Pancreas (tissue), 10 donors: ENCODE measurements around the gene PTPRK. TPM values are rescaled to one million over a fixed set of nuclear protein-coding genes. Genes with fewer than 3 reads are reported as not detected.

Source experiments
- ATAC-seq, 4 donors: fragments of 200-7000 bp; cut with Tn5 transposase; one replicate each; pipeline versions ENCODE4 v1.8.0 to v1.9.1; 2020; ENCODE audit warnings: mild to moderate bottlenecking in 4 of 4, moderate library complexity in 4 of 4
- DNase-seq, 6 donors: peaks; one replicate each; pipeline ENCODE4 v3.0.0-alpha.2; 2020
- FAIRE-seq: peaks from 2 replicates; lab custom pipeline; 2012; peaks lifted over from hg19 to GRCh38; lab: Jason Lieb, UNC
- H3K27ac ChIP-seq, 4 donors: fragments of 200-600 bp; sonication (generic); 1 replicate in 3 of 4; 2 replicates in 1 of 4; pipeline versions ENCODE4 v1.5.0 to v1.8.0; 2020
- H3K27me3 ChIP-seq, 4 donors: fragments of 200-600 bp; one replicate each; pipeline ENCODE4 v1.8.0; 2021
- H3K36me3 ChIP-seq, 3 donors: fragments of 200-600 bp; sonication (generic) in 1 of 3; one replicate each; pipeline versions ENCODE4 v1.5.0 to v1.8.0; 2020 to 2021
- H3K4me1 ChIP-seq, 3 donors: fragments of 200-600 bp; one replicate each; pipeline ENCODE4 v1.8.0; 2021
- H3K4me3 ChIP-seq, 4 donors: fragments of 200-600 bp; sonication (generic) in 2 of 4; one replicate each; pipeline versions ENCODE4 v1.5.0 to v1.8.0; 2020 to 2021
- H3K9me3 ChIP-seq, 4 donors: fragments of 200-600 bp; one replicate each; pipeline ENCODE4 v1.8.0; 2021
- WGBS, 2 donors: extraction: QIAGEN DNeasy Blood & Tissue Kit; methylation state at CpG; one replicate each; pipeline ENCODE4 v1.1.7; 2013; 5-methylcytosine and 5-hydroxymethylcytosine counted together
- intact Hi-C, 3 donors: fragments of 100-400 bp; cut with DNase I; formaldehyde crosslinking; loops; one replicate each; pipeline versions ENCODE4 v1.11.1 to v1.14.2; 2022
- polyA plus RNA-seq, 2 donors: library from polyadenylated mRNA; stranded (reverse); fragments of 200-250 nt; gene quantifications; one replicate each; pipeline ENCODE4 v1.2.3, GENCODE V29; 2013
- total RNA-seq, 6 donors: library from RNA; stranded (reverse); fragmentation: NEBNext Ultra II Directional in 4 of 6; extraction: Animal tissue kit (Norgen Biotek cat#: 25700) in 4 of 6; gene quantifications; one replicate each; pipeline versions ENCODE4 v1.2.1 to v1.2.4, GENCODE V29; 2021 to 2023
- TF ChIP-seq, protein P1 (sequence below), 4 donors: fragments of 200-600 bp; sonication (generic) in 3 of 4; IDR thresholded peaks; one replicate each; pipeline versions ENCODE4 v1.5.0 to v1.8.0; 2021; ENCODE audit warnings: antibody characterized with exemption in 4 of 4
- donor health status: healthy with polysubstance abuse.
- donor health status: DM: no; HTN: no; CAD: no; lungs with moderate emphysema.
- donor health status: DM: no; HTN: no; CAD: no.
- donor health status: control.
- donor health status: control.
- donor health status: Bipolar disorder and iron deficiency.
- donor health status: DM: yes; HTN: yes; CAD: no.
- donor health status: DM: no; HTN: no; CAD: no.
- donor health status: DM: no; HTN: no; CAD: no.
- donor health status: DM: yes; HTN: yes; CAD: no.

Gene PTPRK
- total and polyA plus RNA-seq, 8 donors = 10.5 to 72.7 (median 51.7) TPM

DNA sequence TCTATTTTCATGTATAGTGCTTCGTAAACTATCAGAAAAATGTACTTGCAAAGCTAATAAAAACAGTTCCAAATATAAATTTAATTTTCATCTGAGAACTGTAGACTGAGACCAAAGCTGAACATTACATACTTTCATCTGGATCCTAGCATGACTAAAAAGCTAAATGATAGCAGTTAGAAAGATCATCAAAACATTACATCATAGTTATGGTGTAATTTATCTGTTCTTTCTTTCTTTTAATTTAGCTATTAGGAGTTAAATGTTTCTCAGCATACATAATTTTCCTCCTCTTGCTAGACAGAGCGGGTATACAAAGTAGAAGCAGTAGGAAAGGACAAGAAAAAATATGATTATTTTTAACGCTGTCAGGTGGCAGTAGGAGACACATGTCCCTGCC, 455.3 kb downstream of the PTPRK start:
- WGBS, 2 donors = 91 to 96% methylated on average over 3 of the region's 3 CpGs
- TF ChIP-seq, protein P1, sequence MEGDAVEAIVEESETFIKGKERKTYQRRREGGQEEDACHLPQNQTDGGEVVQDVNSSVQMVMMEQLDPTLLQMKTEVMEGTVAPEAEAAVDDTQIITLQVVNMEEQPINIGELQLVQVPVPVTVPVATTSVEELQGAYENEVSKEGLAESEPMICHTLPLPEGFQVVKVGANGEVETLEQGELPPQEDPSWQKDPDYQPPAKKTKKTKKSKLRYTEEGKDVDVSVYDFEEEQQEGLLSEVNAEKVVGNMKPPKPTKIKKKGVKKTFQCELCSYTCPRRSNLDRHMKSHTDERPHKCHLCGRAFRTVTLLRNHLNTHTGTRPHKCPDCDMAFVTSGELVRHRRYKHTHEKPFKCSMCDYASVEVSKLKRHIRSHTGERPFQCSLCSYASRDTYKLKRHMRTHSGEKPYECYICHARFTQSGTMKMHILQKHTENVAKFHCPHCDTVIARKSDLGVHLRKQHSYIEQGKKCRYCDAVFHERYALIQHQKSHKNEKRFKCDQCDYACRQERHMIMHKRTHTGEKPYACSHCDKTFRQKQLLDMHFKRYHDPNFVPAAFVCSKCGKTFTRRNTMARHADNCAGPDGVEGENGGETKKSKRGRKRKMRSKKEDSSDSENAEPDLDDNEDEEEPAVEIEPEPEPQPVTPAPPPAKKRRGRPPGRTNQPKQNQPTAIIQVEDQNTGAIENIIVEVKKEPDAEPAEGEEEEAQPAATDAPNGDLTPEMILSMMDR (IDR thresholded peaks at IDR 0.05) = no peak
- DNase-seq (no peak), FAIRE-seq (no peak), ATAC-seq (no peak)
- Histone ChIP-seq H3K27ac (no peak overlapping the region), H3K27me3 (no peaks in the 10 kb centered on the region), H3K36me3 (no peaks in the 10 kb centered on the region), H3K4me1 (peaks cover 0 to 10% (median 6%) of the 10 kb centered on the region in 3 donors), H3K9me3 (no peaks in the 10 kb centered on the region), H3K4me3 (no peak overlapping the region)
- intact Hi-C loops = no loop called here

DNA sequence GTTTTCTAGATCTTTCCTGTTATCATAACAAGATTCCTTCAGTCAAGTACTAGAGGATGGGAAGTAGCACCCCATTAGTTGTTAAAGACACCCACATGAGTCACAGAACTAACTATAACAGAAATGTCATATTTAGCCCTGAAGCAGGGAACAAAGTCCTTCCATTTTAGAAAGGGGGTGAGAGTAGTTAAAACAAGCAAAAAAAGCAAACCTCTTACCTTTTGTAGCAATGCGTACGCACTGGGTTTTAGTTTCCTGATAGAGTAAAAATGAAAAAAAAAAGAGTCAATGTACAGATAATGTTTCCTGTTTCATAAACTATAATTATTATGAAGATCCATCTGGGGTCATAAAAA, 455.9 kb downstream of the PTPRK start:
- Histone ChIP-seq H3K27me3 (no peaks in the 10 kb centered on the region), H3K36me3 (no peaks in the 10 kb centered on the region), H3K4me1 (peaks cover 0 to 10% (median 6%) of the 10 kb centered on the region in 3 donors), H3K9me3 (no peaks in the 10 kb centered on the region), H3K27ac (no peak overlapping the region), H3K4me3 (no peak overlapping the region)
- intact Hi-C loops = no loop called here
- FAIRE-seq = no peak
- TF ChIP-seq, protein P1 (IDR thresholded peaks at IDR 0.05) = no peak
- ATAC-seq = no peak
- WGBS, 2 donors = 95 to 97% methylated on average over 2 of the region's 2 CpGs
- no peak for DNase-seq

DNA sequence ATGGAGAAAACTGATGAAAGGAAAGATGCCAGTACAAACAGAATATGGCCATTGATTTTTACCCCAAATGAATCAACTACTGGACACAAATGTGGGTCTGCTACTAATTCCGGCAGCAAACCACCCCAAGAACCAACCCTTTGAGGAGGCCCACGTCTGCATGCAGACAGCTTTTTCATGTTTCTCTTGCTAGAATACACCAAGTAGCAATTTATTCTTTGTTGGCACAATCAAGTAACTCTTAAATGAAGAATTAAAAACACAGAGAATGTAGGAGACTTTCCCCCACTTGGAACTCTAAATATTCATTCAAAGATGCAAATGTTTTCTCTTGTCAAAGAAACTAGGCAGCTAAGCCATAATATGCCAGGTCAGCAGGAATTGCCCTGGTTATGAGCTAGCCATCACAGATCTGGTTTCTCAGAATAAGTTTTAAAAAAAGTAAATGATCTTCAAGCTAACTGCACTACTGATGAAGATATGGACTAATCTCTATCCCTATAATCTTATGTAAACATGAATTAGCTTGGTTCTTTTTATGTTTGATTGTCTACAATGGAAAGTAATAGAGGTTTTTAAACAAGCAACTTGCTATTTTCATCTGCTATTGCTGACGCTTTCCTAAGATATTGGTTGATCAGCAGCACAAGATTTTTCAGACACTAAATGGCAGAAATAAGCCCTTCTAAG, 456.4 kb downstream of the PTPRK start:
- FAIRE-seq (no peak), DNase-seq (no peak), ATAC-seq (peak in 2 of 4 donors; percentile 26 to 28)
- no peaks in the 10 kb centered on the region for H3K27me3 ChIP-seq
- no peak overlapping the region for H3K27ac ChIP-seq
- H3K36me3 ChIP-seq = no peaks in the 10 kb centered on the region
- TF ChIP-seq, protein P1 (IDR thresholded peaks at IDR 0.05) = no peak
- WGBS, 2 donors = 79 to 80% methylated on average over 3 of the region's 3 CpGs
- no peak overlapping the region for H3K4me3 ChIP-seq
- H3K4me1 ChIP-seq = peaks cover 0 to 10% (median 6%) of the 10 kb centered on the region in 3 donors
- intact Hi-C loops = no loop called here
- H3K9me3 ChIP-seq = no peaks in the 10 kb centered on the region

DNA sequence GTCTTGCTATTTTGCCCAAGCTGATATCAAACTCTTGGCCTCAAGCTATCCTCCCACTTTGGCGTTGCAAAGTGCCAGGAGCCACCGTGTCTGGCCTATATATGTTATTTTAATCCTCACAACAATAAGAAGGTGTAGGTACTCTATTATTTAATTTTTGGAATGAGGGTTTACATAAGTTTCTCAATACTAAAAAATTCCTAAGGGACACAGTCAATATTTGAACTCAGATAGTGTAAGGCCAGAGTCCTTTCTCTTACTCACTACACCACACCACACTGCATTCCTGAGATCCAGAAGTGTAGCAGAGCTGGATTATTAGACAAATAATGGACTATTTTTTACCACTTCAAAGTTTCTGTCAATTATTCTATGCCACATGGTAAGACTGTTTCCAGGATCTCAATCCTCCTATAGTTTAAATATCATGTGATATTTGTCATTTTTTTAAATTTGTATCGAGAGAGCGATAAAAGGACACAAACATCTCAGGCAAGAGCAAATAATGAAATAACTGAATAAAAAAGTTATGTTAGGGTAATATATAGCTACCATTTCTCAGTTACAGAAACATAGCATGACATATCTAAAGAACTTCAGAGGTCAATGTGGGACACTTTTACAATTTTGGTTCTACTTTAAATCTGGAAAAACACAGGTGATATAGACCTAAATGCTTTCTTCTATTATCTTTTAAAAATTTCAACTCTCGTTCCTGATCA, 457.4 kb downstream of the PTPRK start:
- Histone ChIP-seq H3K4me1 (peaks cover 0 to 10% (median 6%) of the 10 kb centered on the region in 3 donors), H3K9me3 (no peaks in the 10 kb centered on the region), H3K36me3 (peaks cover 0 to 3% (median 0%) of the 10 kb centered on the region in 3 donors), H3K4me3 (no peak overlapping the region), H3K27me3 (no peaks in the 10 kb centered on the region), H3K27ac (no peak overlapping the region)
- 45 to 47% methylated on average over 5 of the region's 5 CpGs for WGBS, 2 donors
- intact Hi-C loops = no loop called here
- TF ChIP-seq, protein P1 (IDR thresholded peaks at IDR 0.05) = no peak
- DNase-seq (no peak), FAIRE-seq (peak; percentile 20), ATAC-seq (peak; percentile 76 to 98 (median 92))

DNA sequence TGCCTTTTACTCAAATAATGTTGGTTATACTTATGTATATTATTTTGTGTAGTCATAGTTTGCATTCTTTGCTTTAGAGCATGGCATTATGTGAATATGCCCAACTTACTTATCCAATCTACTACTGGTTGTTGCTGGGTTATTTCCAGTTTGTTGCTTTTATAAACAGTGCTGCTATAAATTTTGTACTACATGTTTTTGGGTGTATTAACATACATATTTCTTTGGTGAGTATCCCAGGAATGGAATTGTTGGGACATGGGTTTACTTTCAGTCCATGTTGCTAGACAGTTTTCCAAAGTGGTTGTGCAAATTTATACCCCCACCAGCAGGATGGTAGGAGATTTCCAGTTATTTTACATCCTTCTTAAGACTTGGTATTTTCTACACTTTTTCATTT, 462.5 kb downstream of the PTPRK start:
- Histone ChIP-seq H3K9me3 (no peaks in the 10 kb centered on the region), H3K4me1 (peaks cover 0 to 1% (median 0%) of the 10 kb centered on the region in 3 donors), H3K36me3 (peaks cover 0 to 7% (median 0%) of the 10 kb centered on the region in 3 donors), H3K27ac (no peak overlapping the region), H3K27me3 (no peaks in the 10 kb centered on the region), H3K4me3 (no peak overlapping the region)
- TF ChIP-seq, protein P1 (IDR thresholded peaks at IDR 0.05) = no peak
- intact Hi-C loops = no loop called here
- DNase-seq (no peak), ATAC-seq (no peak), FAIRE-seq (no peak)
